Activated CD8-positive, alpha-beta memory T cell treated with anti-CD3 and anti-CD28 coated beads, Interleukin-2, amount 50 U/mL, for 1 hour (primary cell): Measurements from ENCODE around the gene THOC1.

Experiments used
- DNase-seq: peaks from one replicate; pipeline ENCODE4 v3.0.0-alpha.2; 2020; ENCODE audit errors: extremely low read depth

The THOC1 gene

GRCh38 chr18:274313-274712, 6.5 kb upstream of the THOC1 start:
- DNase-seq = no peak

GRCh38 chr18:273525-273924, 5.7 kb upstream of the THOC1 start:
- DNase-seq = no peak

- no peak for DNase-seq
Measured at GRCh38 chr18:272650-273049, 4.8 kb upstream of the THOC1 start.

GRCh38 chr18:269480-270095, 1.7 kb upstream of the THOC1 start:
- no peak for DNase-seq

GRCh38 chr18:267380-267687, 513 bp downstream of the THOC1 start:
- DNase-seq = no peak

- DNase-seq = no peak
Measured at GRCh38 chr18:261398-262073, 6.3 kb downstream of the THOC1 start.

GRCh38 chr18:260547-260946, 7.3 kb downstream of the THOC1 start:
- no peak for DNase-seq

- DNase-seq = no peak
Measured at GRCh38 chr18:255171-255570, 12.7 kb downstream of the THOC1 start.

GRCh38 chr18:253121-253520, 14.7 kb downstream of the THOC1 start:
- DNase-seq = no peak

GRCh38 chr18:251572-251971, 16.3 kb downstream of the THOC1 start:
- no peak for DNase-seq

GRCh38 chr18:250685-251084, 17.2 kb downstream of the THOC1 start:
- no peak for DNase-seq

GRCh38 chr18:248053-248452, 19.8 kb downstream of the THOC1 start:
- DNase-seq = no peak

- no peak for DNase-seq
Measured at GRCh38 chr18:245282-245847, 22.5 kb downstream of the THOC1 start.

- no peak for DNase-seq
Measured at GRCh38 chr18:240175-240574, 27.7 kb downstream of the THOC1 start.

- no peak for DNase-seq
Measured at GRCh38 chr18:231563-231962, 36.3 kb downstream of the THOC1 start.

GRCh38 chr18:228586-228985, 39.3 kb downstream of the THOC1 start:
- DNase-seq = no peak

GRCh38 chr18:227902-228301, 39.9 kb downstream of the THOC1 start:
- DNase-seq = no peak

GRCh38 chr18:227374-227773, 40.5 kb downstream of the THOC1 start:
- DNase-seq = no peak

- DNase-seq = no peak
Measured at GRCh38 chr18:225745-226144, 42.1 kb downstream of the THOC1 start.

GRCh38 chr18:220708-221107, 47.1 kb downstream of the THOC1 start:
- DNase-seq = no peak

GRCh38 chr18:217532-218336, 50.1 kb downstream of the THOC1 start:
- DNase-seq = no peak

- DNase-seq = no peak
Measured at GRCh38 chr18:215448-216010, 52.3 kb downstream of the THOC1 start.

- DNase-seq = no peak
Measured at GRCh38 chr18:213966-214365, 53.9 kb downstream of the THOC1 start.
